Fibroblast of villous mesenchyme (primary cell): ENCODE measurements around the gene PRODH. TPM values are rescaled to one million over a fixed set of nuclear protein-coding genes. Genes with fewer than 3 reads are reported as not detected.
"Not testable (repeated sequence)": the region's sequence is repeated elsewhere in the genome, so short reads cannot be mapped to it uniquely, and the experiment has no call there.

ENCODE experiments used
- DNase-seq: peaks from one replicate; pipeline ENCODE4 v3.0.0-alpha.2; 2010; ENCODE audit warnings: low read depth
- H3K4me3 ChIP-seq: 2 replicates; pipeline ENCODE4 v1.5.1; 2011; ENCODE audit warnings: low read depth, mild to moderate bottlenecking, low read length
- CTCF ChIP-seq: IDR thresholded peaks from 2 replicates; pipeline ENCODE4 v1.5.1; 2012; ENCODE audit warnings: low read depth, mild to moderate bottlenecking, low read length; ENCODE audit not compliant: insufficient read depth
- total RNA-seq: library from RNA; depleted of rRNA; stranded (reverse); fragments of >200 nt; gene quantifications from 2 replicates; pipeline ENCODE4 v1.2.3, GENCODE V29; 2012

Gene PRODH
- total RNA-seq, 1 donor: not detected

- no peak for DNase-seq
- H3K4me3 ChIP-seq: no peak overlapping the region
- no peak for TF ChIP-seq CTCF
Measured at GRCh38 chr22:18971321-18971751, 35.2 kb upstream of the PRODH start.

- H3K4me3 ChIP-seq: no peak overlapping the region
- TF ChIP-seq CTCF: no peak
- DNase-seq: no peak
Measured at GRCh38 chr22:18970948-18971315, 34.8 kb upstream of the PRODH start.

- H3K4me3 ChIP-seq: peak overlapping the region; percentile 30
- TF ChIP-seq CTCF: no peak
- DNase-seq: no peak
Measured at GRCh38 chr22:18970176-18970947, 34.3 kb upstream of the PRODH start.

- not testable (repeated sequence) for H3K4me3 ChIP-seq, DNase-seq
Measured at GRCh38 chr22:18969158-18969942, 33.3 kb upstream of the PRODH start.

GRCh38 chr22:18968011-18968749, 32.1 kb upstream of the PRODH start:
- DNase-seq: peak; percentile 37
- TF ChIP-seq CTCF: no peak
- no peak overlapping the region for H3K4me3 ChIP-seq

GRCh38 chr22:18967391-18968010, 31.4 kb upstream of the PRODH start:
- not testable (repeated sequence) for H3K4me3 ChIP-seq
- DNase-seq: peak; percentile 20

GRCh38 chr22:18966748-18967147, 30.7 kb upstream of the PRODH start:
- no peak for DNase-seq
- no peak overlapping the region for H3K4me3 ChIP-seq
- TF ChIP-seq CTCF: no peak
